H9 (cell line): ENCODE data around the gene LRP1. TPM values are rescaled to one million over a fixed set of nuclear protein-coding genes. Genes with fewer than 3 reads are reported as not detected.

ENCODE experiments used
- DNase-seq: peaks from one replicate; pipeline ENCODE4 v3.0.0-alpha.2; 2017
- H2AFZ ChIP-seq: one replicate; pipeline ENCODE4 v1.6.1; 2013; ENCODE audit warnings: mild to moderate bottlenecking, low read length, control low read depth, moderate library complexity
- H2AK5ac ChIP-seq: 2 replicates; pipeline ENCODE4 v1.6.1; 2013; ENCODE audit warnings: low read length, control low read depth, mixed read lengths; ENCODE audit not compliant: insufficient read length
- H2BK120ac ChIP-seq: one replicate; pipeline ENCODE4 v1.6.1; 2013; ENCODE audit warnings: low read depth, mild to moderate bottlenecking, low read length, control low read depth, inconsistent platforms; ENCODE audit not compliant: poor library complexity, severe bottlenecking
- H2BK12ac ChIP-seq: 2 replicates; pipeline ENCODE4 v1.6.1; 2013; ENCODE audit warnings: low read length, control low read depth, mixed read lengths, low read depth; ENCODE audit not compliant: insufficient read length
- H2BK15ac ChIP-seq: 2 replicates; pipeline ENCODE4 v1.6.1; 2013; ENCODE audit warnings: low read depth, low read length, control low read depth
- H2BK20ac ChIP-seq: one replicate; pipeline ENCODE4 v1.6.1; 2013; ENCODE audit warnings: low read depth, mild to moderate bottlenecking, low read length, control low read depth, inconsistent platforms; ENCODE audit not compliant: poor library complexity, severe bottlenecking
- H2BK5ac ChIP-seq: 2 replicates; pipeline ENCODE4 v1.6.1; 2013; ENCODE audit warnings: low read length, control low read depth, mixed read lengths; ENCODE audit not compliant: insufficient read length
- H3K14ac ChIP-seq: 2 replicates; pipeline ENCODE4 v1.6.1; 2013; ENCODE audit warnings: low read length, control low read depth; ENCODE audit not compliant: insufficient read depth
- H3K18ac ChIP-seq: 2 replicates; pipeline ENCODE4 v1.6.1; 2013; ENCODE audit warnings: low read depth, mild to moderate bottlenecking, mixed read lengths, low read length, control low read depth; ENCODE audit not compliant: insufficient read length
- H3K23ac ChIP-seq: 2 replicates; pipeline ENCODE4 v1.6.1; 2013; ENCODE audit warnings: low read length, control low read depth, mixed read lengths, low read depth; ENCODE audit not compliant: insufficient read length
- H3K23me2 ChIP-seq: 2 replicates; pipeline ENCODE4 v1.6.1; 2013; ENCODE audit warnings: low read depth, mild to moderate bottlenecking, mixed read lengths, low read length, control low read depth; ENCODE audit not compliant: insufficient read length, poor library complexity, severe bottlenecking
- H3K27ac ChIP-seq: 2 replicates; pipeline ENCODE4 v1.5.1; 2013; ENCODE audit warnings: low read length, control low read depth, mixed read lengths, low read depth; ENCODE audit not compliant: insufficient read length
- H3K27me3 ChIP-seq: 2 replicates; pipeline ENCODE4 v1.6.1; 2013; ENCODE audit warnings: low read length, control low read depth, inconsistent platforms; ENCODE audit not compliant: insufficient read depth
- H3K4ac ChIP-seq: 2 replicates; pipeline ENCODE4 v1.6.1; 2013; ENCODE audit warnings: low read depth, mild to moderate bottlenecking, control low read depth, inconsistent platforms, low read length, moderate library complexity
- H3K4me1 ChIP-seq: 2 replicates; pipeline ENCODE4 v1.6.1; 2013; ENCODE audit warnings: low read length, control low read depth, inconsistent platforms; ENCODE audit not compliant: insufficient read depth
- H3K4me2 ChIP-seq: 2 replicates; pipeline ENCODE4 v1.6.1; 2013; ENCODE audit warnings: low read length, control low read depth, mixed read lengths; ENCODE audit not compliant: insufficient read length, insufficient read depth
- H3K56ac ChIP-seq: 2 replicates; pipeline ENCODE4 v1.6.1; 2013; ENCODE audit warnings: low read depth, mild to moderate bottlenecking, mixed read lengths, low read length, control low read depth; ENCODE audit not compliant: insufficient read length
- H3K79me1 ChIP-seq: 2 replicates; pipeline ENCODE4 v1.6.1; 2013; ENCODE audit warnings: low read depth, mild to moderate bottlenecking, moderate library complexity, low read length, control low read depth, inconsistent platforms; ENCODE audit not compliant: insufficient read depth, poor library complexity, severe bottlenecking
- H3K79me2 ChIP-seq: 2 replicates; pipeline ENCODE4 v1.6.1; 2013; ENCODE audit warnings: low read length, control low read depth, inconsistent platforms; ENCODE audit not compliant: insufficient read depth
- H3K9ac ChIP-seq: 2 replicates; pipeline ENCODE4 v1.6.1; 2013; ENCODE audit warnings: low read length, control low read depth, mixed read lengths; ENCODE audit not compliant: insufficient read length; ENCODE audit errors: extremely low read depth
- H3K9me3 ChIP-seq: one replicate; pipeline ENCODE4 v1.6.1; 2013; ENCODE audit warnings: low read depth, low read length, inconsistent platforms; ENCODE audit not compliant: control insufficient read depth
- H3T11ph ChIP-seq: one replicate; pipeline ENCODE4 v1.6.1; 2013; ENCODE audit warnings: mild to moderate bottlenecking, low read length, control low read depth, inconsistent platforms
- H4K20me1 ChIP-seq: one replicate; pipeline ENCODE4 v1.6.1; 2013; ENCODE audit not compliant: control insufficient read depth, insufficient read length, insufficient read depth
- H4K5ac ChIP-seq: 2 replicates; pipeline ENCODE4 v1.6.1; 2013; ENCODE audit warnings: low read depth, mild to moderate bottlenecking, mixed read lengths, low read length, control low read depth; ENCODE audit not compliant: insufficient read length
- H4K8ac ChIP-seq: replicated peaks from 2 replicates; pipeline ENCODE4 v1.6.1; 2013; ENCODE audit warnings: low read length, control low read depth, mixed read lengths, low read depth; ENCODE audit not compliant: insufficient read length
- H4K91ac ChIP-seq: 2 replicates; pipeline ENCODE4 v1.6.1; 2013; ENCODE audit warnings: low read depth, mild to moderate bottlenecking, moderate library complexity, mixed read lengths, low read length, control low read depth; ENCODE audit not compliant: insufficient read length
- H3K27ac Mint-ChIP-seq, 3 experiments: 2 replicates in 2 of 3; 3 replicates in 1 of 3; pipeline ENCODE4 v1.8.0; 2020 to 2021; ENCODE audit warnings: mixed read lengths in 3 of 3, mild to moderate bottlenecking in 1 of 3, moderate library complexity in 1 of 3
- H3K27me3 Mint-ChIP-seq: 2 replicates; pipeline ENCODE4 v1.8.0; 2021; ENCODE audit warnings: low read depth, mild to moderate bottlenecking, moderate library complexity, mixed read lengths
- H3K36me3 Mint-ChIP-seq, 3 experiments: 2 replicates in 2 of 3; 3 replicates in 1 of 3; pipeline ENCODE4 v1.8.0; 2020 to 2021; ENCODE audit warnings: low read depth in 3 of 3, mixed read lengths in 3 of 3; ENCODE audit not compliant: insufficient read depth in 1 of 3
- H3K4me1 Mint-ChIP-seq, 2 experiments: 2 replicates each; pipeline ENCODE4 v1.8.0; 2020; ENCODE audit warnings: mixed read lengths in 2 of 2
- H3K4me3 Mint-ChIP-seq, 2 experiments: 2 replicates in 1 of 2; 3 replicates in 1 of 2; pipeline ENCODE4 v1.8.0; 2020 to 2021; ENCODE audit warnings: mild to moderate bottlenecking in 2 of 2, mixed read lengths in 2 of 2, moderate library complexity in 1 of 2
- H3K9me3 Mint-ChIP-seq, 2 experiments: 2 replicates in 1 of 2; 3 replicates in 1 of 2; pipeline ENCODE4 v1.8.0; 2020; ENCODE audit warnings: mild to moderate bottlenecking in 2 of 2, mixed read lengths in 2 of 2, moderate library complexity in 1 of 2
- CTCF ChIP-seq: fragments of 200-600 bp; sonication (generic); conservative IDR thresholded peaks from 3 replicates; pipeline ENCODE4 v1.8.0; 2021; ENCODE audit warnings: antibody characterized with exemption, mild to moderate bottlenecking
- WGBS: extraction: QIAGEN DNeasy Blood & Tissue Kit; methylation state at CpG from one replicate; pipeline ENCODE4 v1.1.7; 2013; ENCODE audit warnings: missing lambda C conversion rate, low lambda C conversion rate, mixed read lengths; ENCODE audit not compliant: insufficient read length; ENCODE audit errors: extremely low coverage; 5-methylcytosine and 5-hydroxymethylcytosine counted together
- total RNA-seq: library from RNA; stranded (reverse); gene quantifications from 2 replicates; pipeline ENCODE4 v1.2.1, GENCODE V29; 2021

The LRP1 gene
- total RNA-seq, 1 experiment from 2014 or later, result 115 TPM

- Histone ChIP-seq H2BK120ac (no peak overlapping the region), H2BK12ac (no peak overlapping the region), H3K27ac (no peak overlapping the region), H2AFZ (no peak overlapping the region), H2AK5ac (no peak overlapping the region), H2BK15ac (no peak overlapping the region), H3K79me2 (no peaks in the 10 kb centered on the region), H3K79me1 (no peaks in the 10 kb centered on the region), H3T11ph (no peak overlapping the region), H3K23me2 (no peaks in the 10 kb centered on the region), H4K20me1 (peaks cover 2% of the 10 kb centered on the region), H2BK5ac (no peak overlapping the region), H3K4me1 (no peaks in the 10 kb centered on the region), H2BK20ac (no peak overlapping the region), H4K91ac (no peak overlapping the region), H3K4me2 (no peak overlapping the region), H3K9ac (no peak overlapping the region), H4K5ac (no peak overlapping the region), H3K4ac (no peak overlapping the region), H3K18ac (no peak overlapping the region), H4K8ac (no peak overlapping the region), H3K23ac (no peak overlapping the region), H3K27me3 (no peaks in the 10 kb centered on the region), H3K14ac (no peak overlapping the region), H3K56ac (no peak overlapping the region), H3K9me3 (no peaks in the 10 kb centered on the region)
- no CpG with 5 or more reads among the region's 4 CpGs for WGBS
- H3K4me1 Mint-ChIP-seq, result no peaks in the 10 kb centered on the region
- TF ChIP-seq CTCF, result no peak
- peaks cover 61 to 96% (median 93%) of the 10 kb centered on the region in 3 experiments; a peak in 6 of 7 replicates for H3K36me3 Mint-ChIP-seq
- H3K9me3 Mint-ChIP-seq, result no peaks in the 10 kb centered on the region
- H3K27ac Mint-ChIP-seq, result peak overlapping the region in 1 of 3 experiments; percentile 68; a peak in 2 of 7 replicates
- H3K4me3 Mint-ChIP-seq, result no peak overlapping the region
- H3K27me3 Mint-ChIP-seq, result no peaks in the 10 kb centered on the region; the same call in 1 of the 2 replicates
- DNase-seq, result no peak
Observed at GRCh38 chr12:57159311-57159710, 31.0 kb downstream of the LRP1 start.
